WTC11 (cell line): ENCODE measurements around the gene CRABP2. TPM values are rescaled to one million over a fixed set of nuclear protein-coding genes. Genes with fewer than 3 reads are reported as not detected.
A peak's percentile ranks its signal among the peaks of the same experiment; 100 is the strongest.

Source experiments
- ATAC-seq: fragments of 200-7000 bp; cut with Tn5 transposase; 2 replicates; pipeline ENCODE4 v1.10.0; 2021; ENCODE audit warnings: mild to moderate bottlenecking, moderate library complexity
- CTCF ChIA-PET: fragments of 300-600 bp; sonication (Branson Sonifier 250); formaldehyde crosslinking; loops from one replicate; lab custom pipeline; 2021; ENCODE audit warnings: antibody characterized with exemption; lab: Charles Lee
- POLR2A ChIA-PET: fragments of 350-600 bp; sonication (Branson Sonifier 250); formaldehyde crosslinking; loops from one replicate; lab custom pipeline; 2021; ENCODE audit warnings: antibody characterized with exemption; lab: Charles Lee
- DNase-seq: peaks from one replicate; pipeline ENCODE4 v3.0.0; 2021; ENCODE audit warnings: low spot score
- H3K27ac Mint-ChIP-seq: 2 replicates; pipeline ENCODE4 v1.8.0; 2021; ENCODE audit warnings: mixed read lengths
- H3K27me3 Mint-ChIP-seq: 2 replicates; pipeline ENCODE4 v1.8.0; 2021; ENCODE audit warnings: low read depth, mild to moderate bottlenecking, moderate library complexity, mixed read lengths
- H3K36me3 Mint-ChIP-seq: 2 replicates; pipeline ENCODE4 v1.8.0; 2021; ENCODE audit warnings: mixed read lengths
- H3K4me1 Mint-ChIP-seq: 2 replicates; pipeline ENCODE4 v1.8.0; 2022; ENCODE audit warnings: mixed read lengths
- H3K4me3 Mint-ChIP-seq: 2 replicates; pipeline ENCODE4 v1.8.0; 2021; ENCODE audit warnings: mild to moderate bottlenecking, moderate library complexity, mixed read lengths
- H3K9me3 Mint-ChIP-seq: 2 replicates; pipeline ENCODE4 v1.8.0; 2021; ENCODE audit warnings: mixed read lengths
- ETV6 ChIP-seq: sonication (generic); formaldehyde crosslinking; IDR thresholded peaks from 2 replicates; pipeline ENCODE4 v1.8.1; 2022; ENCODE audit warnings: mild to moderate bottlenecking, missing genetic modification reagents
- FOXJ3 ChIP-seq: sonication (generic); formaldehyde crosslinking; IDR thresholded peaks from 2 replicates; pipeline ENCODE4 v1.9.0; 2021; ENCODE audit warnings: missing genetic modification reagents, mild to moderate bottlenecking, borderline replicate concordance
- NFE2L1 ChIP-seq: sonication (generic); formaldehyde crosslinking; IDR thresholded peaks from 2 replicates; pipeline ENCODE4 v1.8.1; 2023; ENCODE audit warnings: missing genetic modification reagents
- RELA ChIP-seq: sonication (generic); formaldehyde crosslinking; IDR thresholded peaks from 2 replicates; pipeline ENCODE4 v1.8.1; 2022; ENCODE audit warnings: missing genetic modification reagents, mild to moderate bottlenecking, borderline replicate concordance
- TCF7 ChIP-seq: sonication (generic); formaldehyde crosslinking; IDR thresholded peaks from 2 replicates; pipeline ENCODE4 v1.8.0; 2022; ENCODE audit warnings: mild to moderate bottlenecking, low read depth, missing genetic modification reagents, moderate library complexity
- TEAD1 ChIP-seq: sonication (generic); formaldehyde crosslinking; IDR thresholded peaks from 2 replicates; pipeline ENCODE4 v1.8.0; 2022; ENCODE audit warnings: mild to moderate bottlenecking, missing genetic modification reagents
- ZNF263 ChIP-seq: sonication (generic); formaldehyde crosslinking; IDR thresholded peaks from 2 replicates; pipeline ENCODE4 v1.8.1; 2022; ENCODE audit warnings: low read depth, mild to moderate bottlenecking, moderate library complexity, missing genetic modification reagents
- ZNF416 ChIP-seq: fragments of 250-450 bp; sonication (Bioruptor Pico); IDR thresholded peaks from 2 replicates; pipeline ENCODE4 v1.9.0; 2021; ENCODE audit warnings: mild to moderate bottlenecking, inconsistent platforms
- total RNA-seq: library from RNA; stranded (reverse); gene quantifications from 3 replicates; pipeline ENCODE4 v1.2.3, GENCODE V29; 2021
- TF ChIP-seq, protein P1 (sequence below): fragments of 250-450 bp; sonication (Bioruptor Pico); conservative IDR thresholded peaks from 2 replicates; pipeline ENCODE4 v1.9.0; 2021; ENCODE audit warnings: mild to moderate bottlenecking
- TF ChIP-seq, protein P2 (sequence below): sonication (generic); formaldehyde crosslinking; IDR thresholded peaks from 2 replicates; pipeline ENCODE4 v1.8.1; 2023; ENCODE audit warnings: mild to moderate bottlenecking, missing genetic modification reagents, moderate library complexity
- TF ChIP-seq, protein P3 (sequence below): sonication (generic); formaldehyde crosslinking; IDR thresholded peaks from 2 replicates; pipeline ENCODE4 v1.8.1; 2023; ENCODE audit warnings: mild to moderate bottlenecking, missing genetic modification reagents, moderate library complexity
- TF ChIP-seq, protein P4 (sequence below): fragments of 200-600 bp; IDR thresholded peaks from 2 replicates; pipeline ENCODE4 v1.8.0; 2022; ENCODE audit warnings: antibody characterized with exemption
- TF ChIP-seq, protein P5 (sequence below): sonication (generic); formaldehyde crosslinking; IDR thresholded peaks from 2 replicates; pipeline ENCODE4 v1.8.0; 2022; ENCODE audit warnings: mild to moderate bottlenecking, missing genetic modification reagents
- TF ChIP-seq, protein P6 (sequence below): fragments of 250-450 bp; sonication (Bioruptor Pico); IDR thresholded peaks from 2 replicates; pipeline ENCODE4 v1.9.0; 2021; ENCODE audit warnings: mild to moderate bottlenecking

The CRABP2 gene
- total RNA-seq, 1 experiment from 2014 or later: 135 TPM

DNA sequence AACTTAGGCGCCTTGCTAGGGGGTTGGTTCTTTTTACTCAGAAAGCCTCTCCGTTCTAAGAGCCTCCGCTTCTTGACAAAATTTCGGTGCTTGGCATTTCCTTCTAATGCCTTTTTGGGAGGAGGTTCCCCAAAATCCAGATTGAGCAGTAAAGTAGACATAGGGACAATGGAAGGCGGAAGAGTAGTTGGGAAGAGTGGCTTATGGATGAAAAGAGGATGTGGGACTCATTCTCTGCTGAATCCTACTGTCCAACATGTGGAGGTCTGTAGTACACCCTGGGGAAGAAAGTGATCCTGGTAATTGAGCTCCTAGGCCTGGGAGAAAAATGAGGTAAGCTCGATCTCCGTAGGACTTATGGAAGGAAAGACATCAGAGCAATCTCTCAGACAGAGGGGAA lies 22.1 kb upstream of the CRABP2 start (continued):
- no peak for TF ChIP-seq FOXJ3
- TF ChIP-seq TEAD1 (CRISPR knock-in tag): no peak
- TF ChIP-seq ZNF416: no peak
- no peak for TF ChIP-seq ZNF263 (CRISPR knock-in tag)
- TF ChIP-seq, protein P1, sequence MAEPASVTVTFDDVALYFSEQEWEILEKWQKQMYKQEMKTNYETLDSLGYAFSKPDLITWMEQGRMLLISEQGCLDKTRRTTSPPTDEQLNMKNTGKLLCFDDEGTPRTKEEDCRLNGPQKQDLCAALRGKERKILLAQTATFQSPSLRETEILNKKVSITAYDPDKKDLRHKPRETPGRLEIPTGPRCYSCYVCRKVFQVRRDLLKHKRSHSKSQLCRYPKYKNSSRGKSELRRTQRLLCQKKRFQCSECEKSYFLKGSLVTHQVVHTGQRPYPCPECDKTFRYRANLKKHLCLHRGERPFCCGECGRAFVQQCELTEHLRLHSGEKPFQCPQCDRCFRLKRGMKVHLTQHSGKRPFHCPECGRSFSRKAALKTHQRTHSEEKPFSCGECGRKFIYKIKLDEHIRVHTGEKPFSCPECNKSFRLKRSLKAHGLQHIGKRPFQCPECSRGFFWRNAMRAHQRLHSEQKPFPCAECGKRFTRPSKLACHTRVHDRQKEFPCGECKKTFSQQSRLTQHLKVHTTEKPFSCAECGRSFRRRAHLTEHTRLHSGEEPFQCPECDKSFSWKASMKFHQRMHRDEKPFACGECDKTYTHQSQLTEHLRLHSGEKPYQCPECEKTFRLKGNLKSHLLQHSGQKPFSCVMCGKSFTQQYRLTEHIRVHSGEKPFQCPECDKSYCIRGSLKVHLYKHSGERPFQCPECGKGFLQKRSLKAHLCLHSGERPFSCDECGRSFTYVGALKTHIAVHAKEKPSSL (CRISPR knock-in tag): no peak
- TF ChIP-seq RELA (CRISPR knock-in tag): no peak
- TF ChIP-seq NFE2L1 (CRISPR knock-in tag): no peak
- TF ChIP-seq, protein P2, sequence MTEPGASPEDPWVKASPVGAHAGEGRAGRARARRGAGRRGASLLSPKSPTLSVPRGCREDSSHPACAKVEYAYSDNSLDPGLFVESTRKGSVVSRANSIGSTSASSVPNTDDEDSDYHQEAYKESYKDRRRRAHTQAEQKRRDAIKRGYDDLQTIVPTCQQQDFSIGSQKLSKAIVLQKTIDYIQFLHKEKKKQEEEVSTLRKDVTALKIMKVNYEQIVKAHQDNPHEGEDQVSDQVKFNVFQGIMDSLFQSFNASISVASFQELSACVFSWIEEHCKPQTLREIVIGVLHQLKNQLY: no peak
- TF ChIP-seq, protein P3, sequence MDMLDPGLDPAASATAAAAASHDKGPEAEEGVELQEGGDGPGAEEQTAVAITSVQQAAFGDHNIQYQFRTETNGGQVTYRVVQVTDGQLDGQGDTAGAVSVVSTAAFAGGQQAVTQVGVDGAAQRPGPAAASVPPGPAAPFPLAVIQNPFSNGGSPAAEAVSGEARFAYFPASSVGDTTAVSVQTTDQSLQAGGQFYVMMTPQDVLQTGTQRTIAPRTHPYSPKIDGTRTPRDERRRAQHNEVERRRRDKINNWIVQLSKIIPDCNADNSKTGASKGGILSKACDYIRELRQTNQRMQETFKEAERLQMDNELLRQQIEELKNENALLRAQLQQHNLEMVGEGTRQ (CRISPR knock-in tag): no peak

DNA sequence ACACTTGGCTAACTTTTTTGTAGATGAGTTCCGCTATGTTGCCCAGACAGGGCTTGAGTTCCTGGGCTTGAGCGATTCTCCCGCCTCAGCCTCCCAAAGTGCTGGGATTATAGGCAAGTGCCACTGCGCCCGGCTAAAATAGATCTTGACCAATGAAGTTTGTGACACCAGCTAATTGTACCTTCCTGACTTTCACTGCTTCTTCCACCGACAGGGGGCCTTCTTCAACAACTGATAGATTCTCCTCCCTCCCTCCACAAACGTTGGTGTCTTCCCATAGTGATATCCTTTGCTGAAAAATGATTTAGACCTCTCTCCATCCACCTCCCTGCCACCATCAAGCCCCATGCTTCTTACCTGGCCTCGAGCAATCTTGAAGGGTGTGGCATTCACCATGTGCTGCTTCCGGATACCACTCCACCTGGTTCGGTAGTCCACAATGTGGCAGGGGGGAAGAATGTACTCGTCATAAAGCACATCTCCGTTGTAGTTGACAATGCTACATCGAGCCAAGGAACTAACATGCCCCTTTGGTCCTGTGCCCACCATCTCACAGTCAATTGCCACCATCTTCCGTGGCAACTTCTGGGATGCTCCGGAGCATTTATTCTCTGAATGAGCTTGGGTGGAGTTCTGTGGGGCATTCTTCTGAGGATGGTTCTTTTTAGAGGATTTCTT lies 21.3 kb upstream of the CRABP2 start:
- DNase-seq: peak; percentile 66
- peaks cover 24% of the 10 kb centered on the region for H3K36me3 Mint-ChIP-seq
- CTCF ChIA-PET: interaction anchor here (0.6 to 9.5 kb wide), 74 partner anchors 9 to 439 kb away, joined by 3 to 682 read pairs (median 7); partner anchors contain the start of genes CRABP2, HAPLN2, HDGF and INSRR
- TF ChIP-seq, protein P4, sequence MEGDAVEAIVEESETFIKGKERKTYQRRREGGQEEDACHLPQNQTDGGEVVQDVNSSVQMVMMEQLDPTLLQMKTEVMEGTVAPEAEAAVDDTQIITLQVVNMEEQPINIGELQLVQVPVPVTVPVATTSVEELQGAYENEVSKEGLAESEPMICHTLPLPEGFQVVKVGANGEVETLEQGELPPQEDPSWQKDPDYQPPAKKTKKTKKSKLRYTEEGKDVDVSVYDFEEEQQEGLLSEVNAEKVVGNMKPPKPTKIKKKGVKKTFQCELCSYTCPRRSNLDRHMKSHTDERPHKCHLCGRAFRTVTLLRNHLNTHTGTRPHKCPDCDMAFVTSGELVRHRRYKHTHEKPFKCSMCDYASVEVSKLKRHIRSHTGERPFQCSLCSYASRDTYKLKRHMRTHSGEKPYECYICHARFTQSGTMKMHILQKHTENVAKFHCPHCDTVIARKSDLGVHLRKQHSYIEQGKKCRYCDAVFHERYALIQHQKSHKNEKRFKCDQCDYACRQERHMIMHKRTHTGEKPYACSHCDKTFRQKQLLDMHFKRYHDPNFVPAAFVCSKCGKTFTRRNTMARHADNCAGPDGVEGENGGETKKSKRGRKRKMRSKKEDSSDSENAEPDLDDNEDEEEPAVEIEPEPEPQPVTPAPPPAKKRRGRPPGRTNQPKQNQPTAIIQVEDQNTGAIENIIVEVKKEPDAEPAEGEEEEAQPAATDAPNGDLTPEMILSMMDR: peak; percentile 49
- TF ChIP-seq, protein P5, sequence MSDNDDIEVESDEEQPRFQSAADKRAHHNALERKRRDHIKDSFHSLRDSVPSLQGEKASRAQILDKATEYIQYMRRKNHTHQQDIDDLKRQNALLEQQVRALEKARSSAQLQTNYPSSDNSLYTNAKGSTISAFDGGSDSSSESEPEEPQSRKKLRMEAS (CRISPR knock-in tag): no peak
- TF ChIP-seq, protein P6, sequence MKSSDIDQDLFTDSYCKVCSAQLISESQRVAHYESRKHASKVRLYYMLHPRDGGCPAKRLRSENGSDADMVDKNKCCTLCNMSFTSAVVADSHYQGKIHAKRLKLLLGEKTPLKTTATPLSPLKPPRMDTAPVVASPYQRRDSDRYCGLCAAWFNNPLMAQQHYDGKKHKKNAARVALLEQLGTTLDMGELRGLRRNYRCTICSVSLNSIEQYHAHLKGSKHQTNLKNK: no peak
- TF ChIP-seq, all 79 proteins: peak for 1
- Mint-ChIP-seq H3K27me3 (no peaks in the 10 kb centered on the region), H3K4me3 (no peak overlapping the region), H3K4me1 (peaks cover 14% of the 10 kb centered on the region), H3K27ac (no peak overlapping the region), H3K9me3 (no peaks in the 10 kb centered on the region)
- POLR2A ChIA-PET: interaction anchor here (0.6 to 5.3 kb wide), 10 partner anchors 11 to 132 kb away, joined by 3 to 57 read pairs (median 6); partner anchors contain the start of genes HDGF, INSRR, MRPL24 and NES
- ATAC-seq: peak; percentile 4; the same call in 1 of the 2 replicates

DNA sequence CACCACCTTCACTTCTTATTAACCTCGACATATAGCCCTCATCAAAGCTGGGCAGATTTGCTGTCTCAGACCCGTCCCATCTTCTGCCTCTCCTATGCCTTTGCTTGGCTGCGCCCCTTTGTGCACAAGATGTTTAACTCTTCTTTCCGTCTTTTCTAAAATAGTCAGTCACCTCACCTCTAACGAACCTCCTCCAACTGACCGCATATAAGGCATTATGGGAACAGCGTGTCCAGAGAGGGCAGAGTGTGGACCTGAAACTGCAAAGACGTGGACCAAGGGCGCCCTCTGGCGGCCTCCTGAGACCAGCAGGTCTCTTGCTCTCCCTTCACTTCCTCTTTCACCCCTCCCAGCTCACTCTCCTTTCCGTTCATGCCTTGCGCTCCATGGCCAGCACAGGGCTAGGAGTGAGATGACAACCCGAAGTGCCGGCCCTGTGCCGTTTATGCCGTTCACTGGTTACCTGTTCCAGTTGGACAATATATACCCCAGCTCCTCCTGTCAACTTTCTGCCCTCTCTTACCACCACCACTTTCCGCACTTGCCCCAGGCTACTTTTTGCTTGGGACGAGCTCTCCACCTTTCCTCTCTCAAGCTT lies 20.4 kb upstream of the CRABP2 start:
- peak; percentile 90 for DNase-seq
- H3K36me3 Mint-ChIP-seq: peaks cover 28% of the 10 kb centered on the region
- CTCF ChIA-PET: interaction anchor here (0.5 to 9.5 kb wide), 77 partner anchors 10 to 729 kb away, joined by 3 to 682 read pairs (median 6); partner anchors contain the start of genes CRABP2, HAPLN2, HDGF and INSRR
- no peak overlapping the region for H3K4me3 Mint-ChIP-seq
- H3K27me3 Mint-ChIP-seq: no peaks in the 10 kb centered on the region
- H3K4me1 Mint-ChIP-seq: peaks cover 14% of the 10 kb centered on the region
- H3K27ac Mint-ChIP-seq: no peak overlapping the region
- TF ChIP-seq TCF7 (CRISPR knock-in tag) (no peak), ETV6 (CRISPR knock-in tag) (peak; percentile 69; the same call in 1 of the 2 replicates)
- TF ChIP-seq, protein P4: peak; percentile 95
- TF ChIP-seq, protein P6: no peak
- TF ChIP-seq, protein P5 (CRISPR knock-in tag): peak; percentile 52; the same call in 1 of the 2 replicates
- TF ChIP-seq, all 79 proteins: peak for 3
- no peaks in the 10 kb centered on the region for H3K9me3 Mint-ChIP-seq
- ATAC-seq: peak; percentile 60
- POLR2A ChIA-PET: interaction anchor here (0.6 to 5.3 kb wide), 11 partner anchors 10 to 133 kb away, joined by 3 to 57 read pairs (median 5); partner anchors contain the start of genes HDGF, INSRR, MRPL24 and NES
